Gastrocnemius medialis (tissue), 4 donors: ENCODE measurements around the gene COP1.

ENCODE experiments used
- POLR2A ChIP-seq, 2 donors: fragments of 450-650 bp; IDR thresholded peaks; one replicate each; pipeline ENCODE4 v1.6.1; 2017; ENCODE audit warnings: antibody characterized with exemption in 2 of 2, mild to moderate bottlenecking in 2 of 2, moderate library complexity in 2 of 2
- TF ChIP-seq, protein P1 (sequence below), 5 experiments: fragments of 450-650 bp in 3 of 5; fragments of 200-600 bp in 2 of 5; sonication (generic) in 2 of 5; IDR thresholded peaks in 4 of 5; conservative IDR thresholded peaks in 1 of 5; 1 replicate in 4 of 5; 2 replicates in 1 of 5; pipeline ENCODE4 v1.5.1; 2016 to 2019; ENCODE audit warnings: antibody characterized with exemption in 5 of 5, mild to moderate bottlenecking in 3 of 5, moderate library complexity in 3 of 5

DNA sequence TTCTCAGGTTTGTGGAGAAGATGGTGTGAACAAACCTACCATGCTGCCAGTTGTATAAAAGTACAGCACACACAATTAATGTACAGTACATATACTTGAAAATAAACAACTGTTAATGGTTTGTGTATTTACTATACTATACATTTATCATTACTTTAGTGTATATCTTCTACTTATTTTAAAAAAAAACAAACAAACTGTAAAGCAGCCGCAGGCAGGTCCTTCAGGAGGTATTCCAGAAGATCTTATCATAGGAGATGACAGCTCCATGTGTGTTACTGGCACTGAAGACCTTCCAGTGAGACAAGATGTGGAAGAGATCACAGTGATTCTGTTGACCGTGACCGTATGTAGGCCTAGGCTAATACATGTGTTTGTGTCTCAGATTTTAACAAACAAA, 155.7 kb downstream of the COP1 start:
- TF ChIP-seq, protein P1, sequence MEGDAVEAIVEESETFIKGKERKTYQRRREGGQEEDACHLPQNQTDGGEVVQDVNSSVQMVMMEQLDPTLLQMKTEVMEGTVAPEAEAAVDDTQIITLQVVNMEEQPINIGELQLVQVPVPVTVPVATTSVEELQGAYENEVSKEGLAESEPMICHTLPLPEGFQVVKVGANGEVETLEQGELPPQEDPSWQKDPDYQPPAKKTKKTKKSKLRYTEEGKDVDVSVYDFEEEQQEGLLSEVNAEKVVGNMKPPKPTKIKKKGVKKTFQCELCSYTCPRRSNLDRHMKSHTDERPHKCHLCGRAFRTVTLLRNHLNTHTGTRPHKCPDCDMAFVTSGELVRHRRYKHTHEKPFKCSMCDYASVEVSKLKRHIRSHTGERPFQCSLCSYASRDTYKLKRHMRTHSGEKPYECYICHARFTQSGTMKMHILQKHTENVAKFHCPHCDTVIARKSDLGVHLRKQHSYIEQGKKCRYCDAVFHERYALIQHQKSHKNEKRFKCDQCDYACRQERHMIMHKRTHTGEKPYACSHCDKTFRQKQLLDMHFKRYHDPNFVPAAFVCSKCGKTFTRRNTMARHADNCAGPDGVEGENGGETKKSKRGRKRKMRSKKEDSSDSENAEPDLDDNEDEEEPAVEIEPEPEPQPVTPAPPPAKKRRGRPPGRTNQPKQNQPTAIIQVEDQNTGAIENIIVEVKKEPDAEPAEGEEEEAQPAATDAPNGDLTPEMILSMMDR (IDR thresholded peaks at IDR 0.05 in 4 of 5, conservative IDR thresholded peaks at IDR 0.05 in 1 of 5): no peak
- TF ChIP-seq POLR2A (IDR thresholded peaks at IDR 0.05): no peak
